Hepatocyte (in vitro differentiated cells): ENCODE data around the gene MRPS31.
"Not testable (repeated sequence)": the region's sequence is repeated elsewhere in the genome, so short reads cannot be mapped to it uniquely, and the experiment has no call there.

Experiments
- EZH2 ChIP-seq: fragments of 200-600 bp; sonication (generic); IDR thresholded peaks from 2 replicates; pipeline ENCODE4 v1.6.1; 2016; ENCODE audit warnings: antibody characterized with exemption, mild to moderate bottlenecking, borderline replicate concordance
- TF ChIP-seq, protein P1 (sequence below): fragments of 200-600 bp; sonication (generic); IDR thresholded peaks from 2 replicates; pipeline ENCODE4 v1.5.1; 2016; ENCODE audit warnings: antibody characterized with exemption, mild to moderate bottlenecking; ENCODE audit not compliant: poor library complexity

GRCh38 chr13:40734536-40735231 is 36.3 kb downstream of the MRPS31 start:
- TF ChIP-seq, protein P1, sequence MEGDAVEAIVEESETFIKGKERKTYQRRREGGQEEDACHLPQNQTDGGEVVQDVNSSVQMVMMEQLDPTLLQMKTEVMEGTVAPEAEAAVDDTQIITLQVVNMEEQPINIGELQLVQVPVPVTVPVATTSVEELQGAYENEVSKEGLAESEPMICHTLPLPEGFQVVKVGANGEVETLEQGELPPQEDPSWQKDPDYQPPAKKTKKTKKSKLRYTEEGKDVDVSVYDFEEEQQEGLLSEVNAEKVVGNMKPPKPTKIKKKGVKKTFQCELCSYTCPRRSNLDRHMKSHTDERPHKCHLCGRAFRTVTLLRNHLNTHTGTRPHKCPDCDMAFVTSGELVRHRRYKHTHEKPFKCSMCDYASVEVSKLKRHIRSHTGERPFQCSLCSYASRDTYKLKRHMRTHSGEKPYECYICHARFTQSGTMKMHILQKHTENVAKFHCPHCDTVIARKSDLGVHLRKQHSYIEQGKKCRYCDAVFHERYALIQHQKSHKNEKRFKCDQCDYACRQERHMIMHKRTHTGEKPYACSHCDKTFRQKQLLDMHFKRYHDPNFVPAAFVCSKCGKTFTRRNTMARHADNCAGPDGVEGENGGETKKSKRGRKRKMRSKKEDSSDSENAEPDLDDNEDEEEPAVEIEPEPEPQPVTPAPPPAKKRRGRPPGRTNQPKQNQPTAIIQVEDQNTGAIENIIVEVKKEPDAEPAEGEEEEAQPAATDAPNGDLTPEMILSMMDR: not testable (repeated sequence)
- not testable (repeated sequence) for TF ChIP-seq EZH2
